WTC11 (cell line): ENCODE results near the gene MRPS15.

Source experiments
- ATF2 ChIP-seq: sonication (generic); formaldehyde crosslinking; IDR thresholded peaks from 2 replicates; pipeline ENCODE4 v1.8.1; 2022; ENCODE audit warnings: low read depth, missing genetic modification reagents, borderline replicate concordance
- CTCF ChIP-seq: fragments of 200-600 bp; IDR thresholded peaks from 2 replicates; pipeline ENCODE4 v1.8.0; 2022; ENCODE audit warnings: antibody characterized with exemption
- ESRRA ChIP-seq: sonication (generic); formaldehyde crosslinking; IDR thresholded peaks from 2 replicates; pipeline ENCODE4 v1.8.1; 2022; ENCODE audit warnings: mild to moderate bottlenecking, missing genetic modification reagents, borderline replicate concordance
- FOXP4 ChIP-seq: sonication (generic); formaldehyde crosslinking; IDR thresholded peaks from 2 replicates; pipeline ENCODE4 v1.8.0; 2022; ENCODE audit warnings: mild to moderate bottlenecking, missing genetic modification reagents
- HMGXB4 ChIP-seq: sonication (generic); formaldehyde crosslinking; IDR thresholded peaks from 2 replicates; pipeline ENCODE4 v1.8.1; 2023; ENCODE audit warnings: mild to moderate bottlenecking, moderate library complexity, missing genetic modification reagents
- RELA ChIP-seq: sonication (generic); formaldehyde crosslinking; IDR thresholded peaks from 2 replicates; pipeline ENCODE4 v1.8.1; 2022; ENCODE audit warnings: missing genetic modification reagents, mild to moderate bottlenecking, borderline replicate concordance
- USF2 ChIP-seq: sonication (generic); formaldehyde crosslinking; IDR thresholded peaks from 2 replicates; pipeline ENCODE4 v1.8.1; 2023; ENCODE audit warnings: mild to moderate bottlenecking, missing genetic modification reagents, moderate library complexity
- ZBTB43 ChIP-seq: sonication (generic); formaldehyde crosslinking; IDR thresholded peaks from 2 replicates; pipeline ENCODE4 v1.8.1; 2023; ENCODE audit warnings: mild to moderate bottlenecking, missing genetic modification reagents

- TF ChIP-seq CTCF (no peak), USF2 (CRISPR knock-in tag) (no peak), ZBTB43 (no peak), HMGXB4 (CRISPR knock-in tag) (no peak), FOXP4 (no peak), RELA (CRISPR knock-in tag) (no peak), ESRRA (CRISPR knock-in tag) (no peak), ATF2 (CRISPR knock-in tag) (no peak)
Observed at GRCh38 chr1:36447450-36447849, 16.7 kb downstream of the MRPS15 start.
